Measurements from ENCODE around the gene TMEM98.
A peak's percentile ranks its signal among the peaks of the same experiment; 100 is the strongest.
"Not testable (repeated sequence)": the region's sequence is repeated elsewhere in the genome, so short reads cannot be mapped to it uniquely, and the experiment has no call there.

Gene TMEM98

DNA sequence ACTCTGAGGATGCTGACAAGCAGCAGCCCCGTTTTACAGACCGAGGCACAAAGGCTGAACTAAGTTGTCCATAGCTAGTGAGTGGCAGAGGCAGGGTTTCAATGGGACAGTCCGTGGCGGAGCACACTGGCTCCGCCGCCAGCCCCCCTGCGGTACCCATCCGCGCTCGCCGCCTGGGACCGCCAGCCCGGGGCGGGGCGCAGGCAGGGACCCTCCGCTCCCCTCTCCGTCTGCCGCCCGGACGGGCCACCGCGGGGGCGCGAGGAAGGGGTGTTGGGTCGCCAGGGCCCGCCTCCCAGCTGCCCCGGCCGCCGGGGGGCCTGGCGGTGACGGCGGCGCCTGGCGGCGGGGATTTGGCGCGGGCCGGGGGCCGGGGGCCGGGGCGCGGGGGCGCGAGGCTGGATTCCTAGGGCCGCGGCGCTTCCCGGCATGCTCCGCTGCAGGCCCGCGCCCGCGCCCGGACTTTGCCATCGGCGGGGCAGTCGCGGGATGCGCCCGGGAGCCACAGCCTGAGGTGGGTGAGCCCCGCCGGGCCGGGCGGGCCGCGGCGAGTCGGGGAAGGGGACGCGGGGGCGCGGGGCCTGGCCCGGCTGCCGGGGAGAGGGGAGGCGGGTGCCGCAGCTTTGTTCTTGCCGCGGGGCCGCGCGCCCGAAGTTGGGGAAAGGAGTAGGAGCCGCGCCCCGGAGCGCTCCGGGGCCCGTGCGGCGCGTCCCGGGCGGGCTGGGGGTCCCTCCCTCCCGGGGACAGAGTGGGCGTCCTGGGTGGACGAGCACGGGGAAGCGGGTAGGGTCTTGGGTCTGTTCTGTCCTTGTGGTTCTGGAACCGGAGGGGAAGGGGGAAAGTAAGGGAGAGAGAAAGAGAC, at the start of gene TMEM98:
Gene TMEM98 (plus strand): TSS at position 430 of the 862 bp plus-strand sequence. CDS start 3,376 bp downstream, outside the sequence.
- DNase-seq: peak; percentile 77

GRCh38 chr17:32878211-32878610, 49.7 kb upstream of the TMEM98 start:
- DNase-seq: no peak

- no peak for DNase-seq
Observed at GRCh38 chr17:32879134-32879533, 48.8 kb upstream of the TMEM98 start.

- DNase-seq: no peak
Observed at GRCh38 chr17:32880671-32881453, 47.1 kb upstream of the TMEM98 start.

- DNase-seq: no peak
Observed at GRCh38 chr17:32882029-32882428, 45.9 kb upstream of the TMEM98 start.

GRCh38 chr17:32882734-32883133, 45.2 kb upstream of the TMEM98 start:
- no peak for DNase-seq

- not testable (repeated sequence) for DNase-seq
Observed at GRCh38 chr17:32886951-32887350, 41.0 kb upstream of the TMEM98 start.

DNA sequence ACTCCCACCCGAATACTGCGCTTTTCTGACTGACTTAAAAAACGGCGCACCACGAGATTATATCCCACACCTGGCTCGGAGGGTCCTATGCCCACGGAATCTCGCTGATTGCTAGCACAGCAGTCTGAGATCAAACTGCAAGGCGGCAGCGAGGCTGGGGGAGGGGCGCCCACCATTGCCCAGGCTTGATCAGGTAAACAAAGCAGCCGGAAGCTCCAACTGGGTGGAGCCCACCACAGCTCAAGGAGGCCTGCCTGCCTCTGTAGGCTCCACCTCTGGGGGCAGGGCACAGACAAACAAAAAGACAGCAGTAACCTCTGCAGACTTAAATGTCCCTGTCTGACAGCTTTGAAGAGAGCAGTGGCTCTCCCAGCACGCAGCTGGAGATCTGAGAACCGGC, 40.5 kb upstream of the TMEM98 start:
- DNase-seq: not testable (repeated sequence)

DNA sequence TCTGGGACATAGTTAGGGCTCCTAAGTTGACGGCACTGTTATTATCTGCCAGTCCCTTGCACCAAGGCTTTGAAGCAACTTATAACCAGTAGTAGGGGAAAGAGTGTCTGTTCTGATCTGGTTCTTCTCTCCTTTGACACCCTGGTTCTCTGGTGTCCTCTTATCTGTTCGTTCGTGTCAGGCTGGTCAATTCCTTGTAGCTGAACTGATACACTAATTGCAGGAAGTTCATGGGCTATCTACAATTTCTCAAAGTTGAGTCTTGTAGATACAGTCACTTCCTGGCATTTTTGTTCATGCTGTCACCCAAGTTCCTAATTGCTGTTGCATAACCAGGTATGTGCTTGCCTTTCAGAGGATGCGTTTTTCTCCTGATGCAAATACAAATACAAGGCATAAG, 33.7 kb upstream of the TMEM98 start:
- peak; percentile 54 for DNase-seq

DNA sequence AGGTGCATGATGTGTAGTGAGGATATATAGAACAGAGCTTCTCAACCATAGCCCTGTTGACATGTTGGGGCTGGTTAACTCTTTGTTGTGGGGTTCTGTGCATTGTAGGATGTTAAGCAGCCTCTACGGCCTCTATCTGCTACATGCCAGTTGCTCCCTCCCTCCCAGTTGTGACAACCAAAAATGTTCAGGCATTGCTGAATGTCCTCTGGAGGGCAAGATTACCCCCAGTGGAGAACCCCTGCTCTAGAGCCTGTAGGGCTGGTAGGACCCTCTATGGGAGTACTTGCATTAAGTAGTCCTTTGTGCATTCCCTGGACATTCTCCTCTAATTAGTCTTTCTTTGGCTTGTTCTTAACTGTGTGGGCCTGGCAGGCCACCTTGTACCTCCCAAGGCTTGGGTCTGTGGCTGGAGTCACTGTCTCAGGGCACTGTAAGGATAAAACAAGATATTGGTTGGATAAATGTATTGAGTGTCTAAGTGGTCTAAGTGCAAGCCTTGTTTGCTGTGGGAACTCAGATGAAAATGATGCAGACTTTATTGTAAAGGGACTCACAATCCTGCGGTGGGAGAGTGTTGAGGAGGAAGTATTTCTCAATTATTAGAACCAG, 31.2 kb upstream of the TMEM98 start:
- peak; percentile 40 for DNase-seq

DNA sequence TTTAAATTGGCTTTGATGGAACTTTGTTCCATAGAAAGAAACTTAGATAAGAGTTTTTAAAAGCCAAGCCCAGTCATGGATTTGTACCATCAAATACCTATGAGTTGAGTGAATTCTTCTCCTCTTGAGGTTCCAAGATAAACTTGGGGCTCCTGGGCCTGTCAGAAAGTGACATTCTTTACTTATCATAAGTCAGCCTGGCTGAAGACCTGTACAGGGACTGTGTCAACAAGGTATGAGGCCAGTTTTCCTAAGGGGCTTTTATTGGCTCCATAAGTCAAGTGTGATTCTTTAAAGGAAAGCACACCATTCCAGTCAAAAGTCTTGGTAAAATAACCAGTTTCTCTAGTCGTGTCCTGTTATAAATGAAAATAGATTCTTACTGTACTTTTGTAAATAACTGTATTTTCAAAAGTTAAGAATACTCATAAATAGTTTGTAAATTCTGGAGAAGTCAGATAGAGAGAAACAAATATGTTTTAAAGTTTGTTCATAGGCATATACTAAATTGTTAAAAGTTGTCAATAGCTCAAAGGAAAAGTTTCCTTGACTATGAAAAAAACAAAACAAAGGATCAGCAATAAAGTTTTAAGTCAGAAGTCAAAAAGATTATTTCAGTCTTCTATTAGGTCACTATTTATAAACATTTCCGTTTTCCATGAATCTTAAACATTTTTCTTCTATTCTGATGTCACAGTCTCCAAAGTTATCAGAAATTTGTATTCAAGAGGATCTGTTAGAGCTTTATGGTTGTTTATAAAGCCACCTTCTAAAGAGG, 28.5 kb upstream of the TMEM98 start:
- DNase-seq: no peak

GRCh38 chr17:32901743-32902142, 26.2 kb upstream of the TMEM98 start:
- DNase-seq: no peak

DNA sequence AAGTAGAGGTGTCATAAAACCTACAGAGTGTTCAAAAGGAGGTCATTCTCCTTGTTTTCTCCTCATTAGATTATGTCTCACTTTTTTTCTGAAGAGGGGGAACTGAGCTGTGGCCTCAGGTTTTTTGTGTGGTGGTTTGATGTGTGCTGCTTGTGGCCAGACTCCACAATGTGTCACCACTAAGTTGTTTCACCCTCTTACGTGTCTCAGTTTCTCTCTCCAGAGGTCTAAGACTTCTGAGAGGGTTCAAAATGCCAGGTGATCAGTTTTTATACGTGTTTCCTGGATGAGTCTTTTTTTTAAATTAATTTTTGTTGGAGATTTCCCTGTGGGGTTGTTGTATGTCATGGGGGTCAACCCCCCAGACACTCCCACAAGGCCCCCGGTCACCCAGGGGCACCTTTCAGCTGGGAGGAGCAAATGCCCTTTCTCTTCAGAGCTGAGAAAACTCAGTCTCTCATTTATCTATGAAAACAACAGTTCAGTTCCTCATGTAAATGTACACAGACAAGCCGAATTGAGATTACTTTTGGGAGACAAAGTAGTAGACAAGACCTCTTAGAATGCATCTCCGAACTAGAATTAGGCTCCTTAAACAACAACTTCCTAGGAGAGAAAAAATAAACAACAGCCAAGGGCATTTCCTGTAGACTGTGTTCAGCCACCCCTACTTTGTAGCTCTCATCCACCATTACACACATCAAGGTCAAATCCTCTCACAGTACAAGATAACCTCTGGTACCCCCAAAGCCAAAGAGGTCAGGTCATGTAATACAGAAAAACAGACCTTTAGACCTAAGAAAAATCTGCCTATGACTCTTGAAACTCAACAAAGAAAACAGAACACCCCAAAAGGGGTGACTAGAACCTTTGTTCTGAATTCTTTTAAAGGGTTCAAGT, 23.9 kb upstream of the TMEM98 start:
- DNase-seq: peak; percentile 22

DNA sequence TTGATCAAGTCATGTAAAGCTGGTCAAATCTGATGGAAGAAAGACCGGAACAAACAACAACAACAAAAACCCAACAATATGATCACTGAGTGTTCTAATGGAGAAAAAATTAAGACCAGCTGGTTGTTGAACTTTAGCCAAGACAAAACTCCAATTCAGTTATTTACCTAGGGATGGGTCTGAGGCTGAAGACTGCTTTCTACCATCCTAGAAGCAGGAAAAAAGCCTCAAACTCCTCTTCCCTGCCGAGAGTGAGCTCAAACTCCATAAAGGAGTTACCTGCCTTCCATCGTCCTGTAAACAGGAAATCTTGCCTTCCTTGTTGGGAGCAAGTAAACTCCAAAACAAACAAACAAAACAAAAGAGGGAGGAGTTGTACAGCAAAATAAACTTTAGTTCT, 23.1 kb upstream of the TMEM98 start:
- no peak for DNase-seq

- peak; percentile 27 for DNase-seq
Observed at GRCh38 chr17:32907583-32907982, 20.4 kb upstream of the TMEM98 start.

DNA sequence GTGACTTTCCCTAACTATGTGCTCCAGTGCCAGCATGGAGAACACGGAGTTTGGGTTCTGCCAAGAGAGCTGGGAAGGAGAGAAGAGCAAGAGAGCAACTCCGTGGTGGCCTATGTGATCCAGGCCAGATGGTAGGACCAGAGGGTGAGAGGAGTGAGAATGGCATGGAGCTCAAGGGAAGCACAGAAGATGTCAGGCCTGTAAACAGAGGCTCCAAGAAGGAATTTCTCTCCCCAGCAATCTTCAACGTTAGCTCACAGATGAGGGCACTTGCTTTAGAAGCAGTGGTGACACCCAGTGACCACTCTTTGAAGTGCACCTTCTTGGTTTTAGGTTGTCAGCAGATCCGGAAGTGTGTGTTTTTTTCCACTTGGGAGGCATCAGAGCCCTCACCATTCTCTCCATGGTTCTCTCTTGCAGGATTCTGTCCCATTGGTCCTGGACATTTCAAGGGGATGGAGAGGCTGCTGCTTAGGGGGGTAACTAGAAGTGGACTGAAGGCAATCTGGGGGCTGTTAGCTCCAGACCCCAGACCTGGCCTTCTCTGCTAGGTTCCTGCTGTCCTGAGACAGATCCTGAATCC, 18.1 kb upstream of the TMEM98 start:
- peak; percentile 92 for DNase-seq

- peak; percentile 23 for DNase-seq
Observed at GRCh38 chr17:32910769-32911168, 17.2 kb upstream of the TMEM98 start.

DNA sequence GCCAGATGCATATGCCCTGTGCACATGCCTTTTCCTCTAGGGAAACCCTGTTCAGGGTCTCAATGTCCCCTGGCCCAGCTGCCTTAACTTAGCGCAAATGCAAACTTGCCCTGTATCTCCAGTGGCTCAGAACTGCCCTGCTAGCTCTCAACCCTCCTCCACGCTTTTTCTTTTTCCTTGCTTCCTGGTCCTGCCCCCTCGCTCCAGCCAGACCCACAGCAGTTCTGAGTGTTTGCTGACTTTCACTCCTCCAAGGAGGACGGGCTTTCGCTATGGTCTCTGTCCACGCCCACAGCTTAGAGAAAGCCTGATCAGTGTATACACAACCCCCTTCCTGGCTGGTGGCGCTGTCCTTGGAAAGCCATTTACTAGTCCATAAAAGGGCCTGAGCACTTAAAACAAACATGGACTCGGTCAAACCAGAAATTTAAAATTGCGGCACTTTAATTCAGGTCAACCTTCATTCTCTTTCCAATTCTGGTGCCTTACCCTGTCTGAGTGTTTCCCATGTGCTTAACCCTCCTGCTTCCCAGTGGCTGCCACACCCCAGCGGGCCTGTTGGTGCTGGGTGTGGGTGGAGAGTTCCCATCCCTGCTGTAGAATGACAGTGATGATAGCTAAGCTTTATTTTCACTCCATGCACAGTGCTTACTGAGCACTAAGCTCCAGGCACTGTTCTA, 15.6 kb upstream of the TMEM98 start:
- DNase-seq: peak; percentile 92

DNA sequence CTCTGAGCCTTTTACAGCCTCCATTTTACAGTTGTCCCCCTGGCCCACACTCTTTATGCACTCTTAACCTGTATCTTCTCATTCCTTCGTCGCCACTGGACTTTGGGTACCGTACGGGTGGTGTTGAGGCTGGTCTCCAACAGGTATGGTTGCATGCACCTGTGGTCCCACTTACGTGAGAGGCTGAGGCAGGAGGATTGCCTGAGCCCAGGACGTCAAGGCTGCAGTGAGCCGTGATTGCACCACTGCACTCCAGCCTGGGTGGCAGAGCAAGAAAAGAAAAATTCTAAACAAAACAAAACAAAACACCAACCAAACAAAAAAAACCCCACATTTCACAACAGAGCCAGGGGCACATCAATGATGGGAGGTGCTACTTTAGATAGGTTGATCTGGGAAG, 14.4 kb upstream of the TMEM98 start:
- DNase-seq: peak; percentile 38

DNA sequence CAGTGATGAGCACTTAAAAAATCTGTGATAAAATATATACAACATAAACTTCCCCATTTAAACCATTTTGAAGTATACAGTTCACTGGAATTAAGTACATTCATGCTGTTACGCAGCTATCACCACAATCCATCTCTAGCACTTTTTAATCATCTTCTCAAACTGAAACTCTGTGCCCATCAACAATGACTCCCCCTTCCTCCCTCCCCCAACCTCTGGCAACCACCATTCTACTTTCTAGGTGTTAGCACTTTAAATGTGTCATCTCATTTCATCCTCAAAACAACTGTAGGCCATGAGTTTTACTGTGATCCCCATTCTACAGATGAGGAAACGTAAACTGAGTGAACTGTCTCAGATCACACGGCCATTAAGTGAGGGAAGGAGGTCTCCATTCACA, 13.8 kb upstream of the TMEM98 start:
- peak; percentile 3 for DNase-seq

DNA sequence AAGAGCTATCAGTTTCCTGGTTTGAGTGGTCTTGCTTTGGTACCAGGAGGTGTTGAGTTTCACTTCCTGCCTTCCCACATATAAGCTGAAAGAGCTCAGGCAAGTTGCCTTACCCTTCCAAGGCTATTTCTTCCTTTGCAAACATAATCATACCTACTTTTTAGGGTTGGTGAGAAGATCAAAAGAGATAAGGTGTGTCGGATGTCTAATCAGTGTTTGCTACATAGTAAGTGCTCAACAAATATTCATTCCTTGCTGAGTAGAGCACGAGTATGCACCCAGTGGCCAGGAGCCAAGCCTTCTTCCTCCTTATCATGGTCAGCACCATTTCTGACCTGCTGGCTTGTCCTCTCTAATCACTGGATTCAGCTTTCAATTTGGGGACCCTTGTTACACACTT, 12.7 kb upstream of the TMEM98 start:
- peak; percentile 13 for DNase-seq
